Lower leg skin (tissue), 3 donors: Measurements from ENCODE around the gene DECR2.

Experiments used
- CTCF ChIP-seq, 3 donors: fragments of 450-650 bp; IDR thresholded peaks; one replicate each; pipeline ENCODE4 v1.5.1; 2016; ENCODE audit warnings: antibody characterized with exemption in 3 of 3, mild to moderate bottlenecking in 3 of 3, moderate library complexity in 2 of 3
- POLR2A ChIP-seq, 2 donors: fragments of 450-650 bp; IDR thresholded peaks; one replicate each; pipeline ENCODE4 v1.6.1; 2016 to 2017; ENCODE audit warnings: antibody characterized with exemption in 2 of 2, mild to moderate bottlenecking in 1 of 2, moderate library complexity in 1 of 2

- TF ChIP-seq CTCF (IDR thresholded peaks at IDR 0.05) (no peak), POLR2A (IDR thresholded peaks at IDR 0.05) (no peak)
Measured at GRCh38 chr16:374616-374926, 27.1 kb upstream of the DECR2 start.
